ENCODE results near the gene PRKD1.
A peak's percentile ranks its signal among the peaks of the same experiment; 100 is the strongest.
"Not testable (repeated sequence)": the region's sequence is repeated elsewhere in the genome, so short reads cannot be mapped to it uniquely, and the experiment has no call there.

Gene PRKD1

GRCh38 chr14:29740491-29740890 lies 187.2 kb downstream of the PRKD1 start:
- no peak for DNase-seq (ENCODE audit: low spot score)

- DNase-seq (ENCODE audit: low spot score): no peak
Observed at GRCh38 chr14:29738950-29739349, 188.7 kb downstream of the PRKD1 start.

- DNase-seq (ENCODE audit: low spot score): no peak
Observed at GRCh38 chr14:29738056-29738455, 189.6 kb downstream of the PRKD1 start.

GRCh38 chr14:29735459-29735858 lies 192.2 kb downstream of the PRKD1 start:
- no peak for DNase-seq (ENCODE audit: low spot score)

DNA sequence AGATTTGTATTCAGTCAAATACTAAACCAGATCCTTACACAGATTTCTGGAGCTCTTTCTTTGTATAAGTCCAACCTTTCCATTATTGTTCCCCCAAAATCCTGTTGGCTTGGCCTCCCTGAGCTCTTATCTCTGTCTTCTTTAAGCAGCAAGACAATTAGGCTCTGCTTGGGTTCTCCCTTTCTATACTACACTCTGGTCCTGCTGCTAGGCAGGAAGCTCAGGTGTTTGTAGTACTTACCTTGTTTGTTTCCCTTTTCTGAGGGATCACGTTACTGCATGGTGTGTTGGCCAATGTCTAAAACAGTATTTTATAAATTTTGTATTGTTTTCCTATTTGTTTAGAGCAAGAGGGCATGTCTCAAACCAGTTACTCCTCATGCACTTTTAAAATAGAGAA lies 192.9 kb downstream of the PRKD1 start:
- DNase-seq (ENCODE audit: low spot score): no peak

- not testable (repeated sequence) for DNase-seq (ENCODE audit: low spot score)
Observed at GRCh38 chr14:29726560-29727331, 200.9 kb downstream of the PRKD1 start.

GRCh38 chr14:29724991-29725390 lies 202.7 kb downstream of the PRKD1 start:
- DNase-seq (ENCODE audit: low spot score): peak; percentile 3

DNA sequence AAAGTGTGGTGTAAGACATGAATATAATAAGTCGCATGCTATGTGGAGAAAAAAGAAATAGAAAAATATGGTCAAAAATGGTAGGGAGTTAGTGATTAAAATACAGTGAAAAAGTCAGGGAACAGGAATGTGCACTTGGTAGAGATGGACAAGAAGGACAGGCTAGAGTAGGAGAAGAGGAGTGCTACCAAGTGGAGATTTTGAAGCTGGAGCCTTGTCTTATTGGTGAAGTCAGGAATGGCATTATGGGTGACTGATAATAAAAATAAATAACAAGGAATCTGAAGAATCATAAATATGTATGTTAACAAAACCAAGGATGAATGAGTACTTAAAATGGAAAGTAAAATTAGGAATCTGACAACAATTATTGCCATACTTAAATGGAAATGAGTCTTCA lies 204.8 kb downstream of the PRKD1 start:
- no peak for DNase-seq (ENCODE audit: low spot score)

DNA sequence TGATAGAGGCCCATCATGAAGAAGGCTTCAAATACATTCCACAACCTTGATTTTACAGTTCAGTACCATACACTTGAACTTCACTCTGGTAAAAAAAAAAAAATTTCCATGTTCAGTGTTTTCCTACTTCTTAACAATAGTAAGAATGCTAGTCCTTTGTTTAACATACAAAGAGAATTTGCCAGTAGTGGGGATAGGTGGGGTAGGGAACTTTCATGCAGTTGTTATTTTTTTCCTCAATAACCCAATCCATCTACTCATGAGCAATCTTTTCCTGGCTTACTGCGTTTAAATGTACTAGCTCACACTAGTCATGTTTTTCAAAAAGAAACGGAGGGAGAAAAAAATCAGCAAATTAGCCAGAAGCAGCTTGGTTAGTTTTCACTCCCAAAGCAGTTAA lies 206.1 kb downstream of the PRKD1 start:
- DNase-seq (ENCODE audit: low spot score): no peak

GRCh38 chr14:29717901-29718300 lies 209.7 kb downstream of the PRKD1 start:
- no peak for DNase-seq (ENCODE audit: low spot score)

- no peak for DNase-seq (ENCODE audit: low spot score)
Observed at GRCh38 chr14:29716150-29716549, 211.5 kb downstream of the PRKD1 start.

DNA sequence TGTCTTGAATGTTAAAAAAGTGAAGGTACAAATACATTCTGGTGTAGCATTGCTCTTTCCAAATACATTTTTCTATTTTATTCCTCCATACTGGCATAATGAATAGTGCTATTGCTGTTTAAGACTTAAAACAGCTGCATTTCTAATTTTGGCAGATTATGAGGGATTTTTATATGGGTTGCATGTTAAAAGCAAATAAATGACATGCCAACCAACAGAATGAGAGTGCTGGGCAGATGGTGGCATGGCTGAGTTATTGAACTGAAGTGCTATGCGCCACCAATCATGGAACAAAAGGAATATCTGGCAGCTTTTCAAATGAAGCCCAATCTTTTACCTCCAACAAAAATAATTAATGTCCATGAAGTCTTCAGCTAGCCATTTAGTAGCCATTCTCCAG lies 215.0 kb downstream of the PRKD1 start:
- no peak for DNase-seq (ENCODE audit: low spot score)

DNA sequence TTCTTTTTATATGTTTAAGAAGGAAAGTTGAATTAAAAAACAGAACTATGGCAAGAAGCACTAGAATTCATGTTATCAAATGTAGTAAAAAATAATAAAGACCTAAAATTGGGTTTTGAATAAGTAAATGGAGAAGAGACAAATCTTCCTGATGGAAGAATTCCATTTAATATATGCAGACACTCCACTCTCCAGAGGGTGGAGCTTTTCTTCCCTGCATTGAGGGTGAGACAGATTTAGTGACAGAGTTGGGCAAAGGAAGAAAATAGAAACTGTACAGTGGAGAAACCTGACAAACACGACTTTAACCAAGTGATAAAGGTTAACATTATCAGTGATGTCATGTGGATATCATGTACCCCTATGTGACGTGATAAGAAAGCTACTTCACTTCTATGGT lies 217.6 kb downstream of the PRKD1 start:
- no peak for DNase-seq (ENCODE audit: low spot score)

DNA sequence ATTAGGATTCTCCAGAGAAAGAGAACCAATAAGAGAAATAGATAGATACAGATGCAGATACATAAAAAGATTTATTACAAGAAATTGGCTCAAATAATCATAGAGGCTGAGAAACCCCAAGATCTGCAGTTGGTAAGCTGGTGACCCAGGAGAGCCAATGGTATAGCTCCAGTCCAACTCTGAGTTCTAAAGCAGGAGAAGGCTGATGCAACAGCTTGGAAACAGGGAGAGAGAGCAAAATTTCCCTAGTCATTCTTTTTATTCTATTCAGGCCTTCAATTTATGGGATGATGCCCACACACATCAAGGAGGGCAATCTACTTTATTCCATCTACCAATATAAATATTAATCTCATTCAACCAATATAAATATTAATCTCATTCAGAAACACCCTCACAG lies 218.2 kb downstream of the PRKD1 start:
- DNase-seq (ENCODE audit: low spot score): no peak

DNA sequence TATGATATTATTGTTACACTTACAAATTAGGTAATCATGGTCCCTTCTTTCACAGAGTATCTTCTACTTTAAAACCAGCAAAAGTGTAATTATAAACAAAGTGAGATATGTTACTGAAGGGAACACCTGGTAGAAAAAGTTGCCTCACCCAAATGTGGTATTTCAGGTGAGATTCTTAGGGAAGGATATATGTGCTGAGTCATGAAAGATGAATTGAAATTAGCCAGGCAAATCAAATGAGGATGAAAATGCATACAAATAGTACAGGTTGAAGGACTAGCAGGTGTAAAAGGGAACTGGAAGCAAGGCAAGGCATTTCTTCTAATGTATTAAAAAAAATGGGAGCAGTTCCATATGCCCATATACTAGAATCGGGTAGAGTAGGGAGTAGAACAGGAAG lies 220.9 kb downstream of the PRKD1 start:
- no peak for DNase-seq (ENCODE audit: low spot score)

- no peak for DNase-seq (ENCODE audit: low spot score)
Observed at GRCh38 chr14:29705801-29706200, 221.8 kb downstream of the PRKD1 start.

DNA sequence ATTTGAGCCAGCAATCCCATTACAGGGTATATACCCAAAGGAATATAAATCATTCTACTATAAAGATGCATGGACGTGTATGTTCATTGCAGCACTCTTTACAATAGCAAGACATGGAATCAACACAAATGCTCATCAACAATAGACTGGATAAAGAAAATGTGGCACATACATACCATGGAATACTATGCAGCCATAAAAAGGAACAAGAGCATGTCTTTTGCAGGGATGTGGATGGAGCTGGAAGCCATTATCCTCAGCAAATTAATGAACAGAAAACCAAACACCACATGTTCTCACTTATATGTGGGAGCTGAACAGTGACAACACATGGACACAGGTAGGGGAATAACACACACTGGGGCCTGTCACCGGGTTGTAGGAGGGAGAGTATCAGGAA lies 238.1 kb downstream of the PRKD1 start:
- not testable (repeated sequence) for DNase-seq (ENCODE audit: low spot score)

DNA sequence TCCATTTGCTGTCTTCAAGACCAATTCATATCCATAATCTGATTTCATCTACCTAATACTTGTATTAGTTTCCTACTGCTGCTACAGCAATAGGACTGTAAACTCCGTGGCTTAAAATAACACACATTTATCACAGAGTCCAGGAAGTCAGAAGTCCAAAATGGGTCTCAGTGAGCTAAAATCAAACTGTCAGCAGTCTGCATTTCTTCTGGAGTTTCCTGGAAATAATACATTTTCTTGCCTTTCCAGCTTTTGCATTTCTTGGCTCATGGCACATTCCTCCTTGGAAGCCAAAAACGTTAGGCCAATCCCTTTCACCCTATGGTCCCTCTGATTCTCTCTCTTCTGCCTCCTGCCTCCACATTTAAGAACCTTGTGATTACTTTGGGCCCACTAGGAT lies 239.8 kb downstream of the PRKD1 start:
- DNase-seq (ENCODE audit: low spot score): no peak

DNA sequence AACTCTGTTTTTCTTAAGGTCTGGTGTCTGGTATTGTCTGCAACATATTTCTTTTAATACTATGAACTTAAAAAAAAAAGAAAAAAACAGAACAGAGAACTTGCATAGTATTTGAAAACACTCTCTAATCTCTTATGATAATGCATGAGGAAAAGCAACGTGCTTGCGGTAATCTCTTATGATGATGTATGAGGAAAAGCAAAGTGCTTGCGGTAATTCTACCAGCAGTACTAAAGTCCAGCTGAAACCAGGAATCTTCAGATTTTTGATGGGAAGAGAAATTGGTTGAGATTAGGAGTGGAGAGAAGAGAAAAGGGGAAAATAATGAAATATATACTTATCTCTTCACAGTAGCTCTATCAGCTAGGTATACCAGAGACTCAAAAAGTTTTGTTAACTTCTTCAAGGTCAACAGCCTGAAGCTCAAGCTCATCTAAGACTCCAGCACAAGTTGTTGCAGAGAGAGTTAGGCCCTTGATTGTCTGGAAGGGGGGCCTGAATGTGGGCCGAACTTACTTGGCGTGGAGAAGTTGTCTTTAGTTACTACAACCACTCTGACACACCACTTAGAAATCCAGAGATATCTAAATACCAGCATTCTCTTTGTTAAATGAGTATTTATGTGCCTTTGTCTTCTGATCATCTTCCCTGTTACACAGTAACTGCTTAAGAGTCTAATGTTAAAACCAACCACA lies 240.4 kb downstream of the PRKD1 start:
- DNase-seq (ENCODE audit: low spot score): no peak

GRCh38 chr14:29684926-29685325 lies 242.7 kb downstream of the PRKD1 start:
- DNase-seq (ENCODE audit: low spot score): no peak

GRCh38 chr14:29682789-29683188 lies 244.9 kb downstream of the PRKD1 start:
- DNase-seq (ENCODE audit: low spot score): no peak

DNA sequence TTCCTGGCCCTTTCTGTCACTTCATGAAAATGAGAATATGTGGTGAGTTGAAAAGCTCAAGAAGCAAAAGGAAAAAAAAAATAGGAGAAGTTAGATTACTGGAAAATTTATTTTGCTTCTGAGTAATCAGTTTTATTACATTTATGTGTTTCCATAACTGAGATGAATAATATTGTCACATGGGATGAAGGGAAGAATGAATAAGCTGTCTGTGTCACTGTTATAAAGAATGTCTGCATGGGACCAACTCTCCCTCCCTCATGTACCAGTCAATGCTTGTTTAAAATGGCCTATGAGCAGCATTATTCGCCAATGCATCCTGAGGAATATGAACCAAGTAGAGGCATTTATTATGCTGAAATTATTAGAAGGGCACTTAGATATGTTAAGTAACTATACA lies 246.3 kb downstream of the PRKD1 start:
- DNase-seq (ENCODE audit: low spot score): no peak

- no peak for DNase-seq (ENCODE audit: low spot score)
Observed at GRCh38 chr14:29674566-29675285, 252.9 kb downstream of the PRKD1 start.
